AG20443 (cell line): Measurements from ENCODE around the gene C1QL4.
"Not testable (repeated sequence)": the region's sequence is repeated elsewhere in the genome, so short reads cannot be mapped to it uniquely, and the experiment has no call there.

Experiments used
- DNase-seq: peaks from one replicate; pipeline ENCODE4 v3.0.0; 2012; ENCODE audit warnings: low spot score, mixed read lengths

C1QL4 gene

DNA sequence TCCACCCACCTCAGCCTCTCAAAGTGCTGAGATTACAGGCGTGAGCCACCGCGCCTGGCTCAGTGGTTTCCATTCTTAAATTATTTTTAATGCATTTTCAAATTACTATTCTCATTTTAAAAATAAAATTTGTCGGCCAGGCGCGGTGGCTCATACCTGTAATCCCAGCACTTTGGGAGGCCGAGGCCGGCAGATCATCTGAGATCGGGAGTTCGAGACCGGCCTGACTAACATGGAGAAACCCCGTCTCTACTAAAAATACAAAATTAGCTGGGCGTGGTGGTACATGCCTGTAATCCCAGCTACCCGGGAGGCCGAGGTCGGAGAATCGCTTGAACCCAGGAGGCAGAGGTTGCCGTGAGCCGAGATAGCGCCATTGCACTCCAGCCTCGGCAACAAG lies 3.2 kb downstream of the C1QL4 start:
- not testable (repeated sequence) for DNase-seq

DNA sequence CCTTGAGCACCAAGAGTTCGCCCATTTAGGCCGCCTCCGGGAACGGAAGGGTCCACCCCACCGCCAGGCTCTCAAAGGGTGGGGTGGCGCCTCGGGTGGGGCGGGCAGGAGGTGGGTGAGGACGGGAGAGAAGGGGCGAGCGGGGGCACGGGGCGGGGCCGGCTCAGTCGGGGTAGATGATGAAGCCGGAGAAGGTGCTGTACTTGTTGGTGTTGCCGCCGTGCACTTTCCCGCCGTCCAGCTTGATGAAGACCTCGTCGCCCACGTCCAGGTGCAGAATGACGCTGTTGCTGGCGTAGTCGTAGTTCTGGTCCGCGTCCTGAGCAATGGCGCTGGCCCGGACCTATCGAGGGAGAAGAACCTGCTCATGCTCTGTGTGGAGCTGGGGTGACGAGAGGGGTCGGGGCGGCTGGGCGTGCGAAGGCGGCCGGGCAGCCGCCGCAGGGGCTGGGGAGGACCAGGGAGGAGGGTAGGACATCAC lies 4.1 kb downstream of the C1QL4 start:
- no peak for DNase-seq

DNA sequence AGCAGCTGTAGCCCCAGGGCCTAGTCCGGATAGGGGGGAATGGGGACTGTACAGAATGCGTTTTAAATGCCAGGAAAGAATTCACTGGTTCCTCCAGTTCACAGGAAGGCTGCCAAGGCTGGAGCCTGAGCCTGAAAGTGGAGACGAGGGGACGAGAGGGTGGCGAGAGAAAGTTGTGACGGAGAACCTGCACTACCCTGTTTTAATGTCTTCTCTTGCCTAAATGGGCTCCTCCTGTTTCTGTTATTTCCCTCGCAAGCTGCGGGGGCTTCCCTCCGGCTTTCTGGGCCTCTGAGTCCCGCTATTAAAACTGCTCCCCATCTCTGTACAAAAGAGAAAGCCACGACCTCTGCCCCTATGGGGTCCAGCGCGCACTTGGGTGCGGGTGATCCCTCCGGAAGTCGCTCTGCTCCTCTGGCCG lies 4.5 kb downstream of the C1QL4 start:
- DNase-seq = no peak

DNA sequence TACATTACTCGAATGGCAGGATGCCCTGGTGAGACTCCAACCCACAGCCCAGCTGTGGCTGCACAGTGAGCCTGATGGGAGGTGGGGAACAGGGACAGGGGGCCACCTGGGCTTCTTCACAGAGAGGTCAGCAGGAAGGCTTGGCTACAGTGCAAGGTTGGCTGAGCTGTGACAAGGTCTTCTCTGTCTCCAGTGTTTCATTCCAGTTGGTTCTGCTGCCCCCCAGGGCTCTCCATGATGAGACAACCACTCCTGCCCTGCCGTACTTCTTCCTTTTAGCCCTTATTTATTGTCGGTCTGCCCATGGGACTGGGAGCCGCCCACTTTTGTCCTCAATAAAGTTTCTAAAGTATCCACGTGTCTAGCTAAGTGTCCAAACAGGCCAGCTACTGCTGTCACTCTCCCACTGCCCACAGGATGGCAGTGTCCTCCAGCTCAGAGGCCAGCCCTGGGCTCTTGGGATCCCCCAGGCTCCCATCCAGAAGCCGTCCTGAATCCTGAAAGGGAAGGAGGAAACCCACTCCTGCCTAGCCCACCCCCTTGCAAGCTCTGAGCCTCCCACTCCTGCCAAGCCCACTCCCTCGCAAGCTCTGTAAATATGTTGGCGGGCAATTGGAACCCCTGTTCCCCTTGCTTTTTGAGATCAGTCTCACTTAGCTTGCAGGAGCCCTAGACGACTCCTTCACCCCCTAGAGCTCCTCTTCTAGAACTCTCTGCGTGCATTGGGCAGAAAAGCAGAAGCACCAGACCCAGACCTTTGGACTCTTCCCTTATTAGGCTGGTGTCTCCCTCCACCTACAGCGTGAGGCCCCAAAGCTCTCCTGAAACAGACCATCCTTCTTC lies 5.4 kb downstream of the C1QL4 start:
- peak; percentile 89 for DNase-seq

DNA sequence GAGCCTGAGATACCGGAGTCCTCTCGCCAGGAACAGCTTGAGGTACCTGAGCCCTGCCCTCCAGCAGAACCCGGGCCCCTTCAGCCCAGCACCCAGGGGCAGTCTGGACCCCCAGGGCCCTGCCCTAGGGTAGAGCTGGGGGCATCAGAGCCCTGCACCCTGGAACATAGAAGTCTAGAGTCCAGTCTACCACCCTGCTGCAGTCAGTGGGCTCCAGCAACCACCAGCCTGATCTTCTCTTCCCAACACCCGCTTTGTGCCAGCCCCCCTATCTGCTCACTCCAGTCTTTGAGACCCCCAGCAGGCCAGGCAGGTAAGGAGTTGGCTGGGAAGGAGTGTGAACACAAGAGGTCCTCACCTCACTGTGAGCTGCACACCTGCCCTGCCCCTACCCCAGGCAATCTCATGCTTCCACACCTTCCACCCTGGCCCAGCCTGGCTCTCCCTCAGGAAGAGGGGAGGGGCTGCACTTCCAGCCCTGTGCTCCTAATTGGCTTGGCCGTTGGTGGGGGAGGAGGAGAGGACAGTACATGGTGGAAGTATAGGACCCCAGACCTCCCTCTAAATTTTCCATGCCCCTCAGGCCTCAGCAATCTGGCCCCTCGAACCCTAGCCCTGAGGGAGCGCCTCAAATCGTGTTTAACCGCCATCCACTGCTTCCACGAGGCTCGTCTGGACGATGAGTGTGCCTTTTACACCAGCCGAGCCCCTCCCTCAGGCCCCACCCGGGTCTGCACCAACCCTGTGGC lies 6.2 kb downstream of the C1QL4 start:
- no peak for DNase-seq

DNA sequence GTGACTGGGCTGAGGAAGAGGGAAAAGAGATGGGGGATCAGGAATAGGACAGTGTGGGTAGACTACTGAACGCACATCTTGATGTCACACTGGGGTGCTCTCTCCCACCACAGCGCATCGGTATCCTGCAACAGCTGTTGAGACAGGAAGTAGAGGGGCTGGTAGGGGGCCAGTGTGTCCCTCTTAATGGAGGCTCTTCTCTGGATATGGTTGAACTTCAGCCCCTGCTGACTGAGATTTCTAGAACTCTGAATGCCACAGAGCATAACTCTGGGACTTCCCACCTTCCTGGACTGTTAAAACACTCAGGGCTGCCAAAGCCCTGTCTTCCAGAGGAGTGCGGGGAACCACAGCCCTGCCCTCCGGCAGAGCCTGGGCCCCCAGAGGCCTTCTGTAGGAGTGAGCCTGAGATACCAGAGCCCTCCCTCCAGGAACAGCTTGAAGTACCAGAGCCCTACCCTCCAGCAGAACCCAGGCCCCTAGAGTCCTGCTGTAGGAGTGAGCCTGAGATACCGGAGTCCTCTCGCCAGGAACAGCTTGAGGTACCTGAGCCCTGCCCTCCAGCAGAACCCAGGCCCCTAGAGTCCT lies 6.9 kb downstream of the C1QL4 start:
- no peak for DNase-seq

DNA sequence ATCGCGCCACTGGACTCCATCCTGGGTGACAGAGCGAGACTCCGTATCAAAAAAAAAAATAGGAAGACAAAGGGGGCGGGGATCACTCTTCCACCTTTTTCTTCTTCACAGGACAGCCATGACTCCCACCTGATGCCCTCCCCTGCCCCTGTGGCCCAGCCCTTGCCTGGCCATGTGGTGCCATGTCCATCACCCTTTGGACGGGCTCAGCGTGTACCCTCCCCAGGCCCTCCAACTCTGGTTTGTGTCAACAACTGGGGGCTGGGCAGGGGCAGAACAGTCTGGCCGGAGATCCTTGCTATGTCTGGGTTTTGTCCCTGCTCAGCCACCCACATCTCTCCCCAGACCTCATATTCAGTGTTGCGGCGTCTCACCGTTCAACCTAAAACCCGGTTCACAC lies 8.2 kb downstream of the C1QL4 start:
- no peak for DNase-seq

DNA sequence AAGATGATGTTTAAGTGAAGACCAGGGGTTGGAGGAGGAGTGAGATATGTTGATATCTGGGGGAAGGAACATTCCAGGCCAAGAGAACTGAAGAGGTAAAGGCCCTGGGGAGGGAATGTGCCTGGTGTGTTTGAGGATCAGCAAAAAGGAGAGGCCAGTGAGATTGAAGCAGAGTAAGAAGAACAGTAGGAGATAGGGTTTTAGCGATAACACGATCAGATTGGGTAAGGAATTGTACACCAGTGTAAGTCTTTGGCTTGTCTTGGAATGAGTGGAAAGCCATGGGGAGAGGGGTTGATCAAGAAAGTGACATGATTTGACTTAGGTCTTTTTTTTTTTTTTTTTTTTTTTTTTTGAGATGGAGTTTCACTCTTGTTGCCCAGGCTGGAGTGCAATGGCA lies 9.1 kb downstream of the C1QL4 start:
- DNase-seq = no peak

DNA sequence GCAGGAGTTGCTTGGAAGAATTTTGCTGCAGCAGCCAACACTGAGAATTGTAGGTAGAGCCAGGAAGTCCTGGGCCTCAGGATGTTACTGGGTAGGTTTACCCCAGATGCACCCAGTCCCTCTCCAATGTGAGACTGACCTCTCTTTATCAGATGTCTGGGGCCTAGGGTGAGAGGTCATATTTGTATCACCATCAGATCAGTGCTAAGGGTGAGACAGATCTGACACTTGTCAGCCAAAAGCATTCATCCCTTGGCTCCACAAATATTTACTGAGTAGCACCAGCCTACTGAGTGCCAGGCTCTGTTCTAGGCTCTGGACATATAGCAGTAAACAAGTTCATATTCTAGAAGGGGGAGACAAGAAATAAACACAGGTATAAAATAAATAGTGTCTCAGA lies 9.6 kb downstream of the C1QL4 start:
- no peak for DNase-seq

DNA sequence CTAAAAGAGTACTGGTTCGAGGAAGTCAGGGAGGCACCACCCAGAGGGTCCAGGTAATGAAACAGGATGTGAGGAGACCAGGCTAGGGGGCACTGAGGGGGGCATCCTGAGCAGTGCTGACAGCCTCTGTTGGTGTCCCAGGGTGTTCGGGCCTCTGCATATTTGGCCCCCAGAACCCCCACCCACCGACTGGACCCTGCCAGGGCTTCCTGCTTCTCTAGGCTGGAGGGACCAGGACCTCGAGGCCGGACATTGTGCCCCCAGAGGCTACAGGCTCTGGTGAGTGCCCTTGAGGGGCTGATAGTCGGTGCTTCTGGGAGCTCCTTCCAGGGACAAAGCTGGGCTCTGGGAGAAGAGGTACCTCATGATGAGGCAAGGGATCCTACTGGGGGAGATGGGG lies 11.4 kb downstream of the C1QL4 start:
- no peak for DNase-seq

DNA sequence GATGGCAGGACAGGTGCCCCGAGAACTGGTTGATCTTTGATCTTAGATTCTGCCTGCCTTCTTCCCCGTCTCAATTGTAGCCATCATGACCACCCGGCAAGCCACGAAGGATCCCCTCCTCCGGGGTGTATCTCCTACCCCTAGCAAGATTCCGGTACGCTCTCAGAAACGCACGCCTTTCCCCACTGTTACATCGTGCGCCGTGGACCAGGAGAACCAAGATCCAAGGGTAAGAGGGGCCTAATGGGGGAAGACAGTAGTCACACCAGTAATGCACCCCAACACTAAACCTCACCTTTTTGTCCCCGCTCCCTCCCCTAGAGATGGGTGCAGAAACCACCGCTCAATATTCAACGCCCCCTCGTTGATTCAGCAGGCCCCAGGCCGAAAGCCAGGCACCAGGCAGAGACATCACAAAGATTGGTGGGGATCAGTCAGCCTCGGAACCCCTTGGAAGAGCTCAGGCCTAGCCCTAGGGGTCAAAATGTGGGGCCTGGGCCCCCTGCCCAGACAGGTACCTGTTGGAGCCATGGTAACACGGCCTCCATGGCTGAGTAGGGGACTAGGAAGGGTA lies 13.4 kb downstream of the C1QL4 start:
- DNase-seq = no peak

DNA sequence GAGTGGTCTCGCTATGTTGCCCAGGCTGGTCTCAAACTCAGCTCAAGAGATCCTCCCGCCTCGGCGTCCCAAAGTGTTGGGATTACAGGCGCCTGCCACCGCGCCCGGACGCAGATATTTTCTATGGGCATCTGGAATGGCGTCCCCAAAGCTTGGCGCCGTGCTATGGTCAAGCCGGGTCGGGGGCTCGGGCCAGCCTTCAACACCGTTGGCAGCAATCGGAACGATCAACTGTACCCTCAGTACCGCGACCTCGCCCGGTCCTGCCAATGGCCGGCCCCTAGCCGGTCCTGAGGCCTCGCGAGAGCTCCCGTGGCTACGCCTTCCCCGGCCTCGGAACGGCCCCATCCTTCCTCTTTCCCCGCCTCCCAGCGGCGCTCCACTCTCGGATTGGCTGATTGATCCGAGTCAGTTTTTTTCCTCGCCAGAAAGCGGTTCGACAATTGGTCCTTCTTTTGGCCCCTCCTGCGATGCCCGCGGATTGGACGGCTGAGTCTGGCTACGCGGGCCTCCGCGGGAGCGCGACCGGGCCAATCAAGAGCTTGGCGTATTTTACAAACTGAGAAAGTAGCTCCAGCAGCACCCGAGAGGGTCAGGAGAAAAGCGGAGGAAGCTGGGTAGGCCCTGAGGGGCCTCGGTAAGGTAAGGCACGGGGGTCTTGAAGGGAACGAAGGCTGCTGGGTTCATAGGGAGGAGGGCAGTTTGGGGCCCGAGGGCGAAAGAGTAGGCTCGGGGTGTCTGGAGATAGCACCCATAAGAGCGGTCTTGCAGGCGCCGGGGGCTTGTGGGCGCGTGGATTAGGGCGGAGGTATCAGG lies 14.1 kb downstream of the C1QL4 start, which contains the start of gene TROAP:
TSS of gene TROAP (plus strand) at position 548 of the 816 bp plus-strand sequence. CDS start 354 bp downstream, outside the sequence.
- DNase-seq = peak; percentile 99

DNA sequence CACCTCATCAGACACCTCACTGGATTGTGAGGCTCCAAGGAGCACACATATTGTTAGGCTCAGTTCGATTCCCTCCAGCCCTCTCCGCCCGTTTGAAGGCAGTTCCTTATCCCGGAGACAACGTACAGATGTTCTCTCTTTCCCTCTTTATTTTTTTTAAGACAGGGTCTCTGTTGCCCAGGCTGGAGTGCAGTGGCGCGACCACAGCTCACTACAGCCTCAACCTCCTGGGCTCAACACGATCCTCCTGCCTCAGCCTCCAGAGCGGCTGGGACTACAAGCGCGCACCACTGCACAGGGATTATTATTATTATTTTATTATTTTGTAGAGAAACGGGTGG lies 14.7 kb downstream of the C1QL4 start:
- no peak for DNase-seq

DNA sequence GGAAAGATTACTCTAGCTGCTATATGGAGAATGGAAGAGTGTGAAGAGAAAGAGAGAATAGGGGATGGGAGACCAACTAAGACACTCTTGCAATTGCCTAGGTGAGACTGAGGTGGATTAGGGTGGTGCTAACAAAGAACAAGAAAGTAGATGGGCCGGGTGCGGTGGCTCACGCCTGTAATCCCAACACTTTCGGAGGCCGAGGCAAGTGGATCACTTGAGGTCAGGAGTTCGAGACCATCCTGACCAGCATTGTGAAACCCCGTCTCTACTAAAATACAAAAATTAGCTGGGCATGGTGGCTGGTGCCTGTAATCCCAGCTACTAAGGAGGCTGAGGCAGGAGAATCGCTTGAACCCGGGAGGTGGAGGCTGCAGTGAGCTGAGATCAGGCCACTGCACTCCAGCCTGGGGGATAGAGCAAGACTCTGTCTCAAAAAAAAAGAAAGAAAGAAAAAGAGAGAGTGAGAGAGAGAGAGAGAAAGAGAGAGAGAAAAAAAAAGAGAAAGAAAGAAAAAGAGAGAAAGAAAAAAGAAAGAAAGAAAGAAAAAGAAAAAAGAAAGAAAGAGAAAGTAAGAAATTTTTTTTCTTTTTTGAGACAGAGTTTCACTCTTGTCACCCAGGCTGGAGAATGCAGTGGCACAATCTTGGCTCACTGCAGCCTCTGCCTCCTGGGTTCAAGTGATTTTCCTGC lies 16.4 kb downstream of the C1QL4 start:
- DNase-seq = not testable (repeated sequence)

DNA sequence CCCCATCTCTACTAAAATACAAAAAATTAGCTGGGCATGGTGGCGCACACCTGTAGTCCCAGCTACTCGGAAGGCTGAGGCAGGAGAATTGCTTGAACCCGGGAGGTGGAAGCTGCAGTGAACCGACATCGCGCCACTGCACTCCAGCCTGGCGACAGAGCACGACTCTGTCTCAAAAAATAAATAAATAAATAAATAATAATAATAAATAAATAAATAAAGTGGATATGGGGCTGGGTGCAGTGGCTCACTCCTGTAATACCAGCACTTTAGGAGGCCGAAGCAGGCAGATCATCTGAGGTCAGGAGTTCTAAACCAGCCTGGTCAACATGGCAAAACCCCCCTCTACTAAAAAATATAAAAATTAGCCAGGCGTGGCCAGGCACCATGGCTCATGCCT lies 19.9 kb downstream of the C1QL4 start:
- DNase-seq = not testable (repeated sequence)

DNA sequence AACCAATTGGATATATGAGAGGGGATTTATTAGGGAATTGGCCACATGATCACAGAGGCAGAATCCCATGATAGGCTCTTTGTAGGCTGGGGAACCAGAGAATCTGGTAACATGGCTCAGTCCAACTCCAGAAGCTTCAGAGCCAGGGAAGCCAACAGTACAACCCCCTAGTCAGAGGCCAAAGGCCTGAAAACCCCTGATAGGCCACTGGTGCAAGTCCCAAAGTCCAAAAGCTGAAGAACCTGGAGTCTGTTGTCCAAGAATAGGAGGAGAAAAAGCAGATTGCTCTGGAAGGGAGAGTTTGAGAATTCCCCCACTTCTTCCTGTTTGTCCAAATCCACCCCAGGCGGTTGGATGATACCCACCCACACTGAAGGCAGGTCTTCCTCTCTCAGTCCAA lies 22.2 kb downstream of the C1QL4 start:
- no peak for DNase-seq

DNA sequence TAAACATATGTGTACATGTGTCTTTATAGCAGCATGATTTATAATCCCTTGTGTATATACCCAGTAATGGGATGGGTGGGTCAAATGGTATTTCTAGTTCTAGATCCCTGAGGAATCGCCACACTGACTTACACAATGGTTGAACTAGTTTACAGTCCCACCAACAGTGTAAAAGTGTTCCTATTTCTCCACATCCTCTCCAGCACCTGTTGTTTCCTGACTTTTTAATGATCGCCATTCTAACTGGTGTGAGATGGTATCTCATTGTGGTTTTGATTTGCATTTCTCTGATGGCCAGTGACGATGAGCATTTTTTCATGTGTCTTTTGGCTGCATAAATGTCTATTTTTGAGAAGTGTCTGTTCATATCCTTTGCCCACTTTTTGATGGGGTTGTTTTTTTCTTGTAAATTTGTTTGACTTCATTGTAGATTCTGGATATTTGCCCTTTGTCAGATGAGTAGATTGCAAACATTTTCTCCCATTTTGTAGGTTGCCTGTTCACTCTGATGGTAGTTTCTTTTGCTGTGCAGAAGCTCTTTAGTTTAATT lies 26.5 kb downstream of the C1QL4 start:
- not testable (repeated sequence) for DNase-seq

DNA sequence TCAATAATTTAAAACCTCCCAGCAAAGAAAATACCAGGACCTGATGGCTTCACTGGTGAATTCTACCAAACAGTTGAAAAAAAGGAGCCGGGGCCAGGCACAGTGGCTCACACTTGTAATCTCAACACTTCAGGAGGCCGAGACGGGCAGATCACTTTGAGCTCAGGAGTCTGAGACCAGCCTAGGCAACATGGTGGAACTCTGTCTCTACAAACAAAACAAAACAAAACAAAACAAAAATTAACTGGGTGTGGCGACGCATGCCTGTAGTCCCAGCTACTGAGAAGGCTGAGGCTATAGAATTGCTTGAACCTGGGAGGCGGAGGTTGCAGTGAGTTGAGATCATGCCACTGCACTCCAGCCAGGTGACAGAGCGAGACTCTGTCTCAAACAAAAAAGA lies 27.6 kb downstream of the C1QL4 start:
- DNase-seq = no peak

DNA sequence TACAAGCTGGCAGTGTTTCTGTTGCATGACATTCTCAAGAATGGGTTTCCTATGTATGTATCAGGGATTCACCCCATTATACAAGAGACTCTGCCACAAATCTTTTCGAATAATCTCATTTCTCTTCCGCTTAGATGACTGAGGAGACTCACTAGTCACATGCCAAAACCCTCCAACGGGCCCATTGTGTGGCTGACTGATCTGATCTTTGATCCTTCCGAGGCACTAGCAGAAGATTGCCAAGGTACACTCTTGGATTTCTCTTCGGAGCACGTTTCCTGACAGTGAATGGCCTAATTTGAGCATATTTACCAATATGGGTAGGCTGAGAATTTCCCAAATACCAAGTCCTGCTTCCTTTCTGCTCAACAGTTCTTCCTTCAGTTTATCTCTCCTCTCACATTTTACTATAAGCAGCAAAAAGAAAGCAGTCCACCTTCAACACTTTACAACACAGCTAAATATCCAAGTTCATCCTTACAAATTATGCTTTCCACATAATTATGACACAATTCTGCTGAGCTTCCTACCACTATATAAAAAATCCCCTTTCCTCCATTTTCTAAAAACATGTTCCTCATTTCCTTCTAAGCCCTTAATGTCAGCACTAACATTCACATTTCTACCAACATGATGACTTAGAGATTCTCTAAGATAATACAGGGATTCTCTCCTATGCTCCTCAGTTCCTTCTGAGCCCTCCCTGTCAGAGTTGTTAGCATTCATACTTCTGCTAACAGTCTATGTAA lies 31.1 kb downstream of the C1QL4 start:
- no peak for DNase-seq

DNA sequence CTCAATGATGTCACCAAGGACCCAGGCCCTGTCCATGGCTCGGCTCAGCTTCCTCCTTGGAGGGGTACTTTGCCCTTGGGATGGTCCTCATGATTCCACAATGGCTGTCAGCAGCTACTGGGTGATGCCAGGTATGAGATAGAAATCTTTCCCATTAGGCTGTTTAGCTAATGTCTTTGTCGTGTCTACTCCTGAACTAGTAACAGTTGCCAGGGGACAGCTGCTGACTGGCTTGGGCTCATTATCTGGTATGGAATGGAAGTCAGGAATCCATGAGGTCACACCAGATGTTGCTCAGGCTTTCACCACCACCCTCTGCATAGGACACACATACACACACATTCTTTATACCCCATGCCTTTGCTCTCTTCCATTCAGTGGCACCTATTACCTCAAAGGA lies 32.8 kb downstream of the C1QL4 start:
- peak; percentile 86 for DNase-seq
